Stomach (tissue), 9 donors: Measurements from ENCODE around the gene DLG2. TPM values are rescaled to one million over a fixed set of nuclear protein-coding genes. Genes with fewer than 3 reads are reported as not detected.

Experiments used
- DNase-seq, 2 donors: peaks; one replicate each; pipeline versions ENCODE4 v3.0.0 to v3.0.0-alpha.2; 2013 to 2019
- H3K27ac ChIP-seq, 5 donors: fragments of 200-600 bp in 4 of 5; sonication (generic) in 4 of 5; one replicate each; pipeline ENCODE4 v1.5.1; 2013 to 2019; ENCODE audit warnings: mild to moderate bottlenecking in 1 of 5, moderate library complexity in 1 of 5
- H3K27me3 ChIP-seq, 3 donors: fragments of 200-600 bp; sonication (generic); one replicate each; pipeline ENCODE4 v1.5.1; 2017 to 2019; ENCODE audit warnings: mixed run types in 1 of 3
- H3K36me3 ChIP-seq, 4 donors: fragments of 200-600 bp; sonication (generic); 1 replicate in 3 of 4; 2 replicates in 1 of 4; pipeline ENCODE4 v1.5.1; 2016 to 2019
- H3K4me1 ChIP-seq, 4 donors: fragments of 200-600 bp; sonication (generic); one replicate each; pipeline ENCODE4 v1.5.1; 2016 to 2019
- H3K4me3 ChIP-seq, 4 donors: fragments of 200-600 bp; sonication (generic) in 3 of 4; one replicate each; pipeline ENCODE4 v1.5.1; 2016 to 2019; ENCODE audit warnings: mild to moderate bottlenecking in 1 of 4
- H3K9me3 ChIP-seq, 4 donors: fragments of 200-600 bp; sonication (generic); one replicate each; pipeline ENCODE4 v1.5.1; 2016 to 2019
- EP300 ChIP-seq: sonication (generic); formaldehyde crosslinking; IDR thresholded peaks from one replicate; pipeline ENCODE4 v1.6.1; 2017; ENCODE audit warnings: antibody characterized with exemption
- POLR2A ChIP-seq, 4 donors: fragments of 450-650 bp; IDR thresholded peaks; one replicate each; pipeline ENCODE4 v1.6.1; 2016; ENCODE audit warnings: antibody characterized with exemption in 4 of 4, control low read depth in 2 of 4, mild to moderate bottlenecking in 1 of 4, moderate library complexity in 1 of 4
- POLR2AphosphoS5 ChIP-seq, 3 donors: sonication (generic); formaldehyde crosslinking; IDR thresholded peaks; one replicate each; pipeline ENCODE4 v1.6.1; 2016; ENCODE audit warnings: antibody characterized with exemption in 3 of 3
- WGBS, 5 donors: extraction: QIAGEN DNeasy Blood & Tissue Kit in 3 of 5; methylation state at CpG; one replicate each; pipeline versions ENCODE4 v1.1.5 to v1.1.7; 2013 to 2018; 5-methylcytosine and 5-hydroxymethylcytosine counted together
- intact Hi-C: fragments of 100-400 bp; cut with DNase I; formaldehyde crosslinking; loops from one replicate; pipeline ENCODE4 v1.15.1; 2023; ENCODE audit warnings: low total_unique reads
- polyA plus RNA-seq, 3 donors: library from polyadenylated mRNA; stranded (reverse); fragments of 200-250 nt; gene quantifications; one replicate each; pipeline ENCODE4 v1.2.3, GENCODE V29; 2013
- total RNA-seq, 5 donors: library from RNA; depleted of rRNA; stranded (reverse); fragments of >200 nt; gene quantifications; one replicate each; pipeline versions ENCODE4 v1.1.0 to v1.2.3, GENCODE V29; 2014 to 2016
- TF ChIP-seq, protein P1 (sequence below), 7 experiments: fragments of 450-650 bp in 4 of 7; fragments of 200-600 bp in 3 of 7; sonication (generic) in 3 of 7; IDR thresholded peaks; one replicate each; pipeline ENCODE4 v1.5.1; 2016 to 2019; ENCODE audit warnings: antibody characterized with exemption in 7 of 7, control low read depth in 2 of 7, mild to moderate bottlenecking in 1 of 7
- donor health status: healthy with polysubstance abuse.
- donor health status: Bipolar disorder and iron deficiency.
- donor health status: healthy.

Gene DLG2
- total and polyA plus RNA-seq, 8 donors = 1.3 to 19.1 (median 3.5) TPM

GRCh38 chr11:84137505-84137904 is 1489.6 kb downstream of the DLG2 start:
- no peak overlapping the region for H3K4me3 ChIP-seq
- H3K4me1 ChIP-seq = no peaks in the 10 kb centered on the region
- H3K9me3 ChIP-seq = no peaks in the 10 kb centered on the region
- no peaks in the 10 kb centered on the region for H3K36me3 ChIP-seq
- intact Hi-C loops = no loop called here
- TF ChIP-seq POLR2A (IDR thresholded peaks at IDR 0.05) (no peak), POLR2AphosphoS5 (IDR thresholded peaks at IDR 0.05) (no peak), EP300 (no peak)
- TF ChIP-seq, protein P1, sequence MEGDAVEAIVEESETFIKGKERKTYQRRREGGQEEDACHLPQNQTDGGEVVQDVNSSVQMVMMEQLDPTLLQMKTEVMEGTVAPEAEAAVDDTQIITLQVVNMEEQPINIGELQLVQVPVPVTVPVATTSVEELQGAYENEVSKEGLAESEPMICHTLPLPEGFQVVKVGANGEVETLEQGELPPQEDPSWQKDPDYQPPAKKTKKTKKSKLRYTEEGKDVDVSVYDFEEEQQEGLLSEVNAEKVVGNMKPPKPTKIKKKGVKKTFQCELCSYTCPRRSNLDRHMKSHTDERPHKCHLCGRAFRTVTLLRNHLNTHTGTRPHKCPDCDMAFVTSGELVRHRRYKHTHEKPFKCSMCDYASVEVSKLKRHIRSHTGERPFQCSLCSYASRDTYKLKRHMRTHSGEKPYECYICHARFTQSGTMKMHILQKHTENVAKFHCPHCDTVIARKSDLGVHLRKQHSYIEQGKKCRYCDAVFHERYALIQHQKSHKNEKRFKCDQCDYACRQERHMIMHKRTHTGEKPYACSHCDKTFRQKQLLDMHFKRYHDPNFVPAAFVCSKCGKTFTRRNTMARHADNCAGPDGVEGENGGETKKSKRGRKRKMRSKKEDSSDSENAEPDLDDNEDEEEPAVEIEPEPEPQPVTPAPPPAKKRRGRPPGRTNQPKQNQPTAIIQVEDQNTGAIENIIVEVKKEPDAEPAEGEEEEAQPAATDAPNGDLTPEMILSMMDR (IDR thresholded peaks at IDR 0.05) = no peak
- H3K27me3 ChIP-seq = no peaks in the 10 kb centered on the region
- H3K27ac ChIP-seq = no peak overlapping the region
- DNase-seq = no peak

DNA sequence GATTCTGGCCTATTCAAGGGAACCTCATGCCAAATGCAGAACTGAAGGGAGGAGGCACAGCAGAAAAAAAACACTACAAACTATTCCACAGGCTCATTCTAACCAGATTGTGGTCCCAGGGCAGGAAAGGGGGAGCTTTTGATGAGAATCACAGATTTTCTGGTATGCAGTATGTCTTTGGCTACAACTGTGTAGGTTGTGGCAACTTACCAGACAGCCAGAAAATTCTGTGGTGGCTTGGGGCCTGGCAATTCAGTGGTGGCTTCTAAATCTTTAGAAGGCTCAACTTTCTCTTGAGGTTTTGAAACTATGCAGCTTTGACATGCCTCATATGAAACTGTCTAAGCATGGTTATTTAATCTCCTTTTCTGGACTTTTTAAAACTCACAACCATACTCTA is 1490.2 kb downstream of the DLG2 start:
- Histone ChIP-seq H3K4me1 (no peaks in the 10 kb centered on the region), H3K27ac (no peak overlapping the region), H3K9me3 (no peaks in the 10 kb centered on the region), H3K27me3 (no peaks in the 10 kb centered on the region), H3K36me3 (no peaks in the 10 kb centered on the region), H3K4me3 (no peak overlapping the region)
- TF ChIP-seq EP300 (no peak), POLR2A (IDR thresholded peaks at IDR 0.05) (no peak), POLR2AphosphoS5 (IDR thresholded peaks at IDR 0.05) (no peak)
- TF ChIP-seq, protein P1 (IDR thresholded peaks at IDR 0.05) = no peak
- intact Hi-C loops = no loop called here
- DNase-seq = no peak

GRCh38 chr11:84130646-84131427 is 1496.3 kb downstream of the DLG2 start:
- H3K27ac ChIP-seq = no peak overlapping the region
- no peaks in the 10 kb centered on the region for H3K4me1 ChIP-seq
- intact Hi-C loops = no loop called here
- no peaks in the 10 kb centered on the region for H3K9me3 ChIP-seq
- WGBS, 5 donors = 76 to 89% (median 84%) methylated on average over 3 of the region's 3 CpGs
- no peak overlapping the region for H3K4me3 ChIP-seq
- no peaks in the 10 kb centered on the region for H3K36me3 ChIP-seq
- TF ChIP-seq POLR2AphosphoS5 (IDR thresholded peaks at IDR 0.05) (no peak), POLR2A (IDR thresholded peaks at IDR 0.05) (no peak), EP300 (no peak)
- TF ChIP-seq, protein P1 (IDR thresholded peaks at IDR 0.05) = no peak
- no peaks in the 10 kb centered on the region for H3K27me3 ChIP-seq
- no peak for DNase-seq

DNA sequence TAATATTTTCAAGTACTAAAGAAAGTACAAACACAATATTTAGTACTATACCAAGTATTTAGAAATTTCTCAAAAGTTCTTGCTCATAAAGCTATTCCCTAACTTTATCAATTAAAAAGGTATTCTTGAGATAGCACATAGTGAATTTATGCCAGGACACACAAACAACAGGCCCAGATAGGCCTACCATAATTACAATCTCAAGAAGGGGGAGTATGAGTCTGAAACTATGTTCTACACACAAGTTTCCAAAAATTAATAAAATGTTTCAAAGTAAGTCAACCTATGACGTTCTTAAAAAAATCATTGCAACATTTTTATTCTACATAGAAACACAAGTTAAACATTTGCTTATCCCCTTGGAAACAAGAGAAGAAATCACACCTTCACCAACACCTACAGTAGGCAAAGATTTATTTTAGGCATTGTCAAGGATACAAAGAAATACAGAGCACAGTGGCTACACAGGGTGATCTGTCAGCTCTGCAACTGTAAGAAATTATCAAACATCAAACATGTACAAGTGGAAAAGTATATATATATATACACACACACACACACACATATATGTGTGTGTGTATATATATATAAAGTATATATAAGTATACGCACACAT is 1497.1 kb downstream of the DLG2 start:
- H3K27me3 ChIP-seq = no peaks in the 10 kb centered on the region
- no peak overlapping the region for H3K4me3 ChIP-seq
- 50 to 80% (median 77%) methylated on average over 2 of the region's 2 CpGs for WGBS, 5 donors
- TF ChIP-seq POLR2A (IDR thresholded peaks at IDR 0.05) (no peak), EP300 (no peak), POLR2AphosphoS5 (IDR thresholded peaks at IDR 0.05) (no peak)
- TF ChIP-seq, protein P1 (IDR thresholded peaks at IDR 0.05) = no peak
- H3K27ac ChIP-seq = no peak overlapping the region
- H3K4me1 ChIP-seq = no peaks in the 10 kb centered on the region
- H3K36me3 ChIP-seq = no peaks in the 10 kb centered on the region
- H3K9me3 ChIP-seq = no peaks in the 10 kb centered on the region
- intact Hi-C loops = no loop called here
- DNase-seq = peak in 1 of 2 donors; percentile 36
